SK-N-SH treated with all-trans-retinoic acid at 6 μM for 48 hours (cell line): ENCODE measurements around the gene SLC26A1.

Source experiments
- ATAC-seq: fragments of 200-7000 bp; cut with Tn5 transposase; 3 replicates; pipeline ENCODE4 v1.9.1; 2020; ENCODE audit warnings: mild to moderate bottlenecking, moderate library complexity
- CREB5 ChIP-seq: fragments of 250-450 bp; sonication (Bioruptor Pico); IDR thresholded peaks from 2 replicates; pipeline ENCODE4 v1.5.1; 2020; ENCODE audit warnings: low read depth, mild to moderate bottlenecking, moderate library complexity
- CSDC2 ChIP-seq: fragments of 250-450 bp; sonication (Bioruptor Pico); IDR thresholded peaks from 2 replicates; pipeline ENCODE4 v1.5.0; 2020; ENCODE audit warnings: mild to moderate bottlenecking, moderate library complexity
- CSRNP3 ChIP-seq: fragments of 250-450 bp; sonication (Bioruptor Pico); IDR thresholded peaks from 2 replicates; pipeline ENCODE4 v1.5.1; 2021; ENCODE audit warnings: mild to moderate bottlenecking, moderate library complexity
- ESRRG ChIP-seq: fragments of 250-450 bp; sonication (Bioruptor Pico); IDR thresholded peaks from 2 replicates; pipeline ENCODE4 v1.6.1; 2021; ENCODE audit warnings: mild to moderate bottlenecking
- ISL1 ChIP-seq: fragments of 250-450 bp; sonication (Bioruptor Pico); IDR thresholded peaks from 2 replicates; pipeline ENCODE4 v2.1.2; 2022; ENCODE audit warnings: mild to moderate bottlenecking, moderate library complexity
- OSR1 ChIP-seq: fragments of 250-450 bp; sonication (Bioruptor Pico); IDR thresholded peaks from 2 replicates; pipeline ENCODE4 v1.8.0; 2022; ENCODE audit warnings: moderate library complexity, mild to moderate bottlenecking, inconsistent platforms
- PATZ1 ChIP-seq: fragments of 250-450 bp; sonication (Bioruptor Pico); IDR thresholded peaks from 2 replicates; pipeline ENCODE4 v1.8.0; 2020; ENCODE audit warnings: mild to moderate bottlenecking, moderate library complexity, borderline replicate concordance
- POU6F1 ChIP-seq: fragments of 250-450 bp; sonication (Bioruptor Pico); IDR thresholded peaks from 2 replicates; pipeline ENCODE4 v1.8.0; 2021; ENCODE audit warnings: low read depth, mild to moderate bottlenecking, moderate library complexity, borderline replicate concordance
- PPARA ChIP-seq: fragments of 250-450 bp; sonication (Bioruptor Pico); IDR thresholded peaks from 2 replicates; pipeline ENCODE4 v1.5.0; 2020; ENCODE audit warnings: mild to moderate bottlenecking, borderline replicate concordance
- RARB ChIP-seq: fragments of 250-450 bp; sonication (Bioruptor Pico); IDR thresholded peaks from 2 replicates; pipeline ENCODE4 v1.8.0; 2021; ENCODE audit warnings: mild to moderate bottlenecking, moderate library complexity
- SNAI2 ChIP-seq: fragments of 250-450 bp; sonication (Bioruptor Pico); IDR thresholded peaks from 2 replicates; pipeline ENCODE4 v1.5.0; 2020; ENCODE audit warnings: mild to moderate bottlenecking, moderate library complexity
- TCF4 ChIP-seq: fragments of 250-450 bp; sonication (Bioruptor Pico); IDR thresholded peaks from 2 replicates; pipeline ENCODE4 v1.8.0; 2021; ENCODE audit warnings: mild to moderate bottlenecking, moderate library complexity, borderline replicate concordance
- TSHZ2 ChIP-seq: fragments of 250-450 bp; sonication (Bioruptor Pico); IDR thresholded peaks from 2 replicates; pipeline ENCODE4 v1.5.0; 2020; ENCODE audit warnings: mild to moderate bottlenecking, moderate library complexity
- ZFP3 ChIP-seq: fragments of 250-450 bp; sonication (Bioruptor Pico); IDR thresholded peaks from 2 replicates; pipeline ENCODE4 v1.5.0; 2020; ENCODE audit warnings: mild to moderate bottlenecking, moderate library complexity
- ZNF565 ChIP-seq: fragments of 450-650 bp; formaldehyde crosslinking; conservative IDR thresholded peaks from 2 replicates; pipeline ENCODE4 v1.5.0; 2020; ENCODE audit warnings: low read depth, mild to moderate bottlenecking, moderate library complexity
- ZNF70 ChIP-seq: fragments of 450-650 bp; formaldehyde crosslinking; IDR thresholded peaks from 2 replicates; pipeline ENCODE4 v1.5.0; 2020; ENCODE audit warnings: mild to moderate bottlenecking, moderate library complexity
- ZNF8 ChIP-seq: fragments of 450-650 bp; formaldehyde crosslinking; IDR thresholded peaks from 2 replicates; pipeline ENCODE4 v1.5.0; 2020; ENCODE audit warnings: mild to moderate bottlenecking, moderate library complexity

The SLC26A1 gene

GRCh38 chr4:1017706-1018105 is 24.5 kb upstream of the SLC26A1 start:
- no peak for ATAC-seq
- TF ChIP-seq SNAI2 (CRISPR knock-in tag) (no peak), ZNF8 (CRISPR knock-in tag) (no peak), TCF4 (no peak), ZNF70 (CRISPR knock-in tag) (no peak), ESRRG (CRISPR knock-in tag) (no peak), OSR1 (no peak)

GRCh38 chr4:1017211-1017610 is 24.0 kb upstream of the SLC26A1 start:
- no peak for ATAC-seq

More at GRCh38 chr4:1017211-1017610, 24.0 kb upstream of the SLC26A1 start:
- no peak for TF ChIP-seq PATZ1 (CRISPR knock-in tag)
- TF ChIP-seq CSRNP3 (CRISPR knock-in tag), result no peak
- no peak for TF ChIP-seq RARB (CRISPR knock-in tag)
- TF ChIP-seq PPARA (CRISPR knock-in tag), result no peak
- no peak for TF ChIP-seq ZNF70 (CRISPR knock-in tag)
- no peak for TF ChIP-seq CSDC2
- TF ChIP-seq POU6F1 (CRISPR knock-in tag), result no peak
- TF ChIP-seq ZFP3, result no peak
- no peak for TF ChIP-seq ZNF8 (CRISPR knock-in tag)
- TF ChIP-seq ISL1, result no peak
- TF ChIP-seq CREB5, result no peak
- no peak for TF ChIP-seq TSHZ2 (CRISPR knock-in tag)
- no peak for TF ChIP-seq ZNF565 (CRISPR knock-in tag)
- no peak for TF ChIP-seq OSR1
- no peak for TF ChIP-seq TCF4
- TF ChIP-seq, all 23 proteins: peak for 0
